Mesendoderm (in vitro differentiated cells): ENCODE measurements around the gene HRAS.

Experiments
- DNase-seq: peaks from one replicate; pipeline ENCODE4 v3.0.0; 2013
- H2AK5ac ChIP-seq: 2 replicates; pipeline ENCODE4 v1.6.1; 2013; ENCODE audit warnings: low read length, inconsistent platforms
- H2BK120ac ChIP-seq: 2 replicates; pipeline ENCODE4 v1.6.1; 2013; ENCODE audit warnings: low read depth, mild to moderate bottlenecking, low read length, moderate library complexity, mixed read lengths
- H2BK15ac ChIP-seq: replicated peaks from 2 replicates; pipeline ENCODE4 v1.6.1; 2013; ENCODE audit warnings: low read depth, mild to moderate bottlenecking, moderate library complexity
- H2BK5ac ChIP-seq: 2 replicates; pipeline ENCODE4 v1.6.1; 2013; ENCODE audit warnings: low read length, inconsistent platforms
- H3K18ac ChIP-seq: 2 replicates; pipeline ENCODE4 v1.6.1; 2013; ENCODE audit warnings: mild to moderate bottlenecking, low read length, mixed read lengths
- H3K23ac ChIP-seq: one replicate; pipeline ENCODE4 v1.6.1; 2013; ENCODE audit warnings: low read length
- H3K27ac ChIP-seq: 2 replicates; pipeline ENCODE4 v1.5.1; 2013; ENCODE audit warnings: low read depth, mild to moderate bottlenecking, inconsistent platforms, low read length, moderate library complexity
- H3K27me3 ChIP-seq: 2 replicates; pipeline ENCODE4 v1.6.1; 2013; ENCODE audit warnings: low read length, control low read depth, mild to moderate bottlenecking, inconsistent platforms; ENCODE audit not compliant: insufficient read depth, poor library complexity
- H3K36me3 ChIP-seq: 2 replicates; pipeline ENCODE4 v1.6.1; 2013; ENCODE audit warnings: low read length, inconsistent platforms; ENCODE audit not compliant: control insufficient read depth, insufficient read depth
- H3K4ac ChIP-seq: one replicate; pipeline ENCODE4 v1.6.1; 2013; ENCODE audit warnings: low read depth, mild to moderate bottlenecking, low read length, moderate library complexity
- H3K4me1 ChIP-seq: 2 replicates; pipeline ENCODE4 v1.6.1; 2013; ENCODE audit warnings: low read depth, low read length, inconsistent platforms; ENCODE audit not compliant: control insufficient read depth
- H3K4me2 ChIP-seq: 2 replicates; pipeline ENCODE4 v1.6.1; 2013; ENCODE audit warnings: low read length
- H3K4me3 ChIP-seq: 2 replicates; pipeline ENCODE4 v1.5.1; 2013; ENCODE audit warnings: mild to moderate bottlenecking, low read length
- H3K56ac ChIP-seq: one replicate; pipeline ENCODE4 v1.6.1; 2013; ENCODE audit warnings: low read length
- H3K79me1 ChIP-seq: 2 replicates; pipeline ENCODE4 v1.6.1; 2013; ENCODE audit warnings: low read length, inconsistent platforms
- H3K79me2 ChIP-seq: 2 replicates; pipeline ENCODE4 v1.6.1; 2013; ENCODE audit warnings: mild to moderate bottlenecking, low read length; ENCODE audit not compliant: control insufficient read depth, insufficient read depth
- H3K9ac ChIP-seq: 2 replicates; pipeline ENCODE4 v1.6.1; 2013; ENCODE audit warnings: low read length, inconsistent platforms
- H4K5ac ChIP-seq: one replicate; pipeline ENCODE4 v1.6.1; 2013; ENCODE audit warnings: low read length
- H4K8ac ChIP-seq: one replicate; pipeline ENCODE4 v1.6.1; 2013; ENCODE audit warnings: low read depth, mild to moderate bottlenecking, control low read depth, low read length, moderate library complexity
- WGBS: extraction: QIAGEN DNeasy Blood & Tissue Kit; methylation state at CpG from one replicate; pipeline ENCODE4 v1.1.7; 2013; ENCODE audit warnings: low lambda C conversion rate, missing lambda C conversion rate; ENCODE audit not compliant: insufficient coverage; ENCODE audit errors: extremely low coverage; 5-methylcytosine and 5-hydroxymethylcytosine counted together

The HRAS gene

DNA sequence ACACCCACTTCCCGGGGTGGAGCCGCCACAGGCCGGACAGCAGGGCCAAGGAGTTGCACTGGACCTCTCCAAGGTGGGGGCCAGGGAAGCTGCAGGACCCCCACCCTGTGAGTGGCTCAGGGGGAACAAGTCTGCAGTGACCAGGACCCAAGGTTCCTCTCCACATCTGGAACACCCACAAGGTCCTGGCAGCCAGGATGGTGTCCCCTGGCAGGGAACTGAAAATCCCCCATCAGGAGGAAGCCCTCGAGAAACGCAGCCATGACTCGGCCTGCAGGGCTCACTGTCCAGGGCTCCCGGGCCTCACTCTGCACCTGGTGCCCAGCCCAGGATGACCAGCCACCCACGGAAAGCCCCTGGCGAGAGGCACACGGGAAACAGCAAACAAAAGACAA, 39.8 kb downstream of the HRAS start:
- Histone ChIP-seq H3K18ac (no peak overlapping the region), H3K79me1 (peaks cover 2% of the 10 kb centered on the region), H2BK120ac (no peak overlapping the region), H2BK5ac (no peak overlapping the region), H2BK15ac (no peak overlapping the region), H3K9ac (no peak overlapping the region), H3K56ac (no peak overlapping the region), H3K4me3 (no peak overlapping the region), H3K36me3 (peaks cover 23% of the 10 kb centered on the region), H3K4me1 (no peaks in the 10 kb centered on the region), H4K5ac (no peak overlapping the region), H3K27ac (no peak overlapping the region), H2AK5ac (no peak overlapping the region), H3K79me2 (no peaks in the 10 kb centered on the region), H3K4me2 (no peak overlapping the region), H3K23ac (no peak overlapping the region), H4K8ac (no peak overlapping the region), H3K4ac (no peak overlapping the region), H3K27me3 (no peaks in the 10 kb centered on the region)
- WGBS = no CpG with 5 or more reads among the region's 10 CpGs
- no peak for DNase-seq

DNA sequence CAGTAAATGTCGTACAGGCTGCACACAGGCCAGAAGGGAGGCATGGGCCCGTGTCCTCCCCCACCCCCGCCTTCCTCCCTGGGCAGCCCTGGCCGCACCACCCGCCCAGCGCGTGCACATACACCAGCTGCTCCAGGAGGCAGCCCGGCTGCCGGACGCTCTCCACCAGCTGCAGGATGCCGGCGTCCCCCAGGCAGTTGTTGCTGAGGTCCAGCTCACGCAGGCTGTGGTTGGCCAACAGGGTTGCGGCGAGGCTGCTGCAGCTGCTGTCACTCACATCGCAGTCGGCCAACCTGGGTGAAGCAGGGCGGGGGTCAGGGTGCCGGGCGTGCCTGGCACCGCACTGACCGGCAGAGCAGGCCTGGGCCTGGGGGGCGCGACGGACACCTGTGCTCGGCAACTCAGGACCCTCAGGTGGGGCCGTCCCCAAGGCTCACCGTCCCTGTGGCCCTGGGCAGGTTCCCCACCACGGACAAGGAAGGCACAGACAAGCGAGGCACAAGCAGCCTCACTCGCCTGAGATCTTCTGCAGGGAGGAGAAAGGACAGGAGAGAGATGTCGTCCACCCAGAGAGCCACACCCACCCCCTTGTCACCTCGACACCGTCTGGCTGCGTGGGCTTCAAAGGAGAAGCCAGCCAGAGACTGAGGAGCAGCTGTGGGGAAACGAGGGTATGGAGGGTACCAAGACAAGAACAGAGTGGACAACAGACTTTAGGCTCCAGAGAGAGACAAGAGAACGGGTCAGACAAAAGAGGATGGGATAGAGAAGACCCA, 40.4 kb downstream of the HRAS start:
- H2BK5ac ChIP-seq = no peak overlapping the region
- H3K27ac ChIP-seq = no peak overlapping the region
- H3K23ac ChIP-seq = no peak overlapping the region
- H3K4ac ChIP-seq = no peak overlapping the region
- no CpG with 5 or more reads among the region's 37 CpGs for WGBS
- peaks cover 20% of the 10 kb centered on the region for H3K36me3 ChIP-seq
- H3K79me1 ChIP-seq = peaks cover 2% of the 10 kb centered on the region
- H3K4me1 ChIP-seq = no peaks in the 10 kb centered on the region
- DNase-seq = no peak
- H4K8ac ChIP-seq = no peak overlapping the region
- H3K56ac ChIP-seq = no peak overlapping the region
- no peak overlapping the region for H3K9ac ChIP-seq
- H3K4me2 ChIP-seq = no peak overlapping the region
- H3K79me2 ChIP-seq = no peaks in the 10 kb centered on the region
- H2BK15ac ChIP-seq = no peak overlapping the region
- H2AK5ac ChIP-seq = no peak overlapping the region
- H2BK120ac ChIP-seq = no peak overlapping the region
- H3K27me3 ChIP-seq = no peaks in the 10 kb centered on the region
- H3K4me3 ChIP-seq = no peak overlapping the region
- no peak overlapping the region for H4K5ac ChIP-seq
- no peak overlapping the region for H3K18ac ChIP-seq

DNA sequence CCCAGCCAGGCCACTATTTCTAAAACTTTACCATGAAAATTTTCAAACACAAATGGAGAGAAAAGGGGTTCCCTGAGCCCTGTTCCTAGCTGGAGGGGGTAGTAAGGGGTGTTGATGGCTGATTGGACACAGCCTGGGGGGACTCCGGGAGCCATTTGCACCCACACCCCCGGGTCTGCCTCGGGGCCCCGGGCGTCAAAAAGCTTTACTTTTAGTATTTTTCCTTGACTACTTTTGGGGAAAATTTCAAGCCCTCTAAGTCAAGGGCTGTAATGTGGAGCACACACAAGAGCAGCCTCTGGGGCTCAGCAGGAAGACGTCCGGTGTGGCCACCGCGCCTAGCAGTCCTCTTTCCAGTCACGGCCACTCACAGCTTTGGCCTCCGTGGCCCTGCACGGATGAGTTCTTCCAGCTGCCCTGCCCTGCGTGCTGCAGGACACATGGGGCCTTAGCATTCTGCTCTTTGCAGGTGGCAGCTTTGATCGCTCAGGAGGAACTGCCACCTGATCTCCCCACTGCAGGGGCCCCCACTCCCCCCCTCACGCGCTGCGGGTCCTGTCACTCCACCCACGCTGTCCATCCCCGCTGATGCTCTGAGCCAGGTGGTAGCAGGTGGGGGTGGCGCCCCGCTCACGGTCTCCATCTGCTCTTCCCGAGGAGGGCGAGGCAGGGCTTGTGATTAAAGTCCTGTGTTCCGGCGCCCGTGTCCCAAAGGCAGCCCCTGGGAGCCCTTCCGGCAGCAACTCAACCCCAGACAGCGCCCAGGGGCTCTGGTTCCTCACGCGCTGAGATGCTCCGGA, 42.7 kb downstream of the HRAS start:
- peaks cover 11% of the 10 kb centered on the region for H3K36me3 ChIP-seq
- H4K8ac ChIP-seq = no peak overlapping the region

DNA sequence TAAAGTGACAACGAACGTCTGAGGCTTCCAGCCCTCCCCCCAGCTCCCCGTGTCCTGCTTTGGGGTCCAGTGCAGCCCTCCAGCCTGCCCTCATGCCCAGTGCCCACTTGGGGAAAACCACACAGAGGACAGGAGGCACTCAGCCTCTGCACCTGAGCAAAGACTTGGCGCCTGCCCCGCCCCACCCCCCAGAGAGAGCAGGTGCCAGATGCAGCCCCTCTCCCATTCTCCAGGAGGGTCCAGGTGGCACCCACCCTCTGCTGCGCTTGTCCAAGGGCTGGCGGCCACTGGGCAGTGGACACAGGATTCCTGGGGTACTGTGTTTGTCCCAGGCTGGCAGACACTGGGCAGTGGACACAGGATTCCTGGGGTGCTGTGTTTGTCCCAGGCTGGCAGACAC, 44.0 kb downstream of the HRAS start:
- Histone ChIP-seq H4K8ac (no peak overlapping the region), H3K79me2 (no peaks in the 10 kb centered on the region), H3K4me3 (no peak overlapping the region), H3K27ac (no peak overlapping the region), H3K4me2 (no peak overlapping the region), H3K79me1 (peaks cover 2% of the 10 kb centered on the region), H3K56ac (no peak overlapping the region), H2BK15ac (no peak overlapping the region), H3K18ac (no peak overlapping the region), H3K36me3 (peaks cover 2% of the 10 kb centered on the region), H2AK5ac (no peak overlapping the region), H3K4ac (no peak overlapping the region), H3K27me3 (no peaks in the 10 kb centered on the region), H2BK5ac (no peak overlapping the region), H2BK120ac (no peak overlapping the region), H4K5ac (no peak overlapping the region), H3K9ac (no peak overlapping the region), H3K4me1 (no peaks in the 10 kb centered on the region), H3K23ac (no peak overlapping the region)
- no CpG with 5 or more reads among the region's 7 CpGs for WGBS
- DNase-seq = no peak

More for the DNA sequence above, 42.7 kb downstream of the HRAS start:
- H3K27me3 ChIP-seq = no peaks in the 10 kb centered on the region
- H3K27ac ChIP-seq = no peak overlapping the region
- H4K5ac ChIP-seq = no peak overlapping the region
- WGBS = no CpG with 5 or more reads among the region's 32 CpGs
- peaks cover 2% of the 10 kb centered on the region for H3K79me1 ChIP-seq
- no peak overlapping the region for H3K4me3 ChIP-seq
- no peak overlapping the region for H3K56ac ChIP-seq
- H3K4ac ChIP-seq = no peak overlapping the region
- no peak overlapping the region for H2AK5ac ChIP-seq
- H3K4me1 ChIP-seq = no peaks in the 10 kb centered on the region
- no peak overlapping the region for H3K4me2 ChIP-seq
- H3K18ac ChIP-seq = no peak overlapping the region
- no peak overlapping the region for H2BK15ac ChIP-seq
- no peak overlapping the region for H2BK120ac ChIP-seq
- DNase-seq = no peak
- no peak overlapping the region for H2BK5ac ChIP-seq
- no peak overlapping the region for H3K23ac ChIP-seq
- H3K9ac ChIP-seq = no peak overlapping the region
- no peaks in the 10 kb centered on the region for H3K79me2 ChIP-seq

DNA sequence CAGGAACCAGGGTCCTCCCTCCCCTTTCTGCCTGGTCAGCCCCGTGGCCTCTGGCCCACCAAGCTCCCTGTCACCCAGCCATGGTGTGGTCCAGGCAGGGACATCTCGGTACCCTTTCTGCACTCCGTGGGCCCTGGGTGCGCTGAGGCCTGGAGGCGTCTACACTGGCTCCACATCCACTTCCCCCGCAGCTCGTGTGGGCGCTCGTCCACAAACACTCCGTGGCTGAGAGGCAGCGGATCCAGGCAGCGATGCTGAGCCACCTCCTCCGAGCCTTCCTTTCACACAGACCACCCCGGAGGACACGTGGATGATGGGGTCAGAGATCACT, 44.5 kb downstream of the HRAS start:
- Histone ChIP-seq H3K36me3 (peaks cover 2% of the 10 kb centered on the region), H3K23ac (no peak overlapping the region), H3K4me3 (no peak overlapping the region), H3K4me1 (no peaks in the 10 kb centered on the region), H2BK5ac (no peak overlapping the region), H2AK5ac (no peak overlapping the region), H2BK120ac (no peak overlapping the region), H3K79me1 (peaks cover 2% of the 10 kb centered on the region), H3K56ac (no peak overlapping the region), H3K18ac (no peak overlapping the region), H3K27me3 (no peaks in the 10 kb centered on the region), H3K4me2 (no peak overlapping the region), H3K79me2 (no peaks in the 10 kb centered on the region), H3K27ac (no peak overlapping the region), H4K8ac (no peak overlapping the region), H4K5ac (no peak overlapping the region), H3K4ac (no peak overlapping the region), H3K9ac (no peak overlapping the region), H2BK15ac (no peak overlapping the region)
- no CpG with 5 or more reads among the region's 15 CpGs for WGBS
- no peak for DNase-seq
